COLO668 (cell line): ENCODE results near the gene LRRC7.

Experiments used
- DNase-seq: peaks from one replicate; lab custom pipeline; 2025; ENCODE audit not compliant: unreplicated experiment; lab: John Stamatoyannopoulos, UW

LRRC7 gene

DNA sequence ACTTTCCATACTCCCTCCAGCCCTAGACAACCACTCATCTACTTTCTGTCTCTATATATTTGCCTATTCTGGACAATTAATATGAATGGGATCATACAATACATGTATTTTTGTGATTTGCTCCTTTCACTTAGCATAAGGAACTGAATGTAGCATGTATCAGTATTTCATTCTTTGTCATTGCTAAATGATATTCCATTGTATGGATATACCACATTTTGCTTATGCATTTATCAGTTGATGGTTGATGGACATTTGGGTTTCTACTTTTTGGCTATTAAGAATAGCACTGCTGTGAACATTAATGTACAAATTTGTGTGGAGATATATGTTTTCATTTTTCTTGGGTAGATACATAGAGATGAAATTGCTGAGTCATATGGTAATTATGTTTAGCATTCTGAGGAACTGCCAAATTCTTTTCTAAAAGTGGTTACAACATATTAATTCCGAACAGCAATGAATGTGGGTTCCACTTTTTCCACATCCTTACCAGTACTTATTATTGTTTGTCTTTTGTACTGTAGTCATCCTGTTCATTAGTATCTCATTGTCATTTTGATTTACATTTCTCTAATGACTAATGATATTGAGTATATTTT lies 516.7 kb downstream of the LRRC7 start:
- DNase-seq, result no peak

DNA sequence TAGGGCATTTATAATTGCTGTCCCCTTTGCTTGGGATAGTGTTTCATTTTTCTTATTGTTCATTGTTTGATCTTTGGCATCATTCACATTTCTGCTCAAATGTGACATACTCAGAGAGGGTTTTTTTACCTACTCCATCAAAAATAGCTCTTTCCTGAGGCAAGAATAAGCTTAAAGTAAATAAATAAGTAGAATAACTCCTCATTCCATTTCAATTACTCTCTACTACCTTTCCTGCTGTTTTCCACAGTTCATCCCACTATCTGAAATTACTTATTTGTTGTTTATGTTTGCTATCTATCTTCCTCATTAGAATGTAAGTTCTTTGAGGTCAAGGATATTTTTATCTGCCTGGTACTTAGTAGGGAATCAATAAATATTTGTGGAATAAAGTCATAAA lies 517.8 kb downstream of the LRRC7 start:
- no peak for DNase-seq

DNA sequence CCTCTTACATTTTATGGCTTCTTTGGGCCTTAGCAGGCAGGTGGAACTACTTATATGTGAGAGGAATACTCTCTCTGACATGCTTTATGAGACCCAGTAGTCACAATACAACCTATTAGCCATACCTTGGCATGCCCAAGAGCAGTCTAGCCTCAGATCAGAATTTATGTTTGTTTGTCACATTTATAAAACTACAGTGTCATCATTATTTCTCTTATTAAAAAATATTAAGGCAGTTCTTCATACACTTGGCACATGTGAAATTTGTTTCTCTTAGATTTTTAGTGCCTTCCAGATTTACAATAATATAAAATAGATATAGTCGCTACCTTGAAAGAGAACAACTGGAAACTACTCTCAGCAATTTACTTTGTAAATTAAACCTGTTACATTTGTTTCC lies 519.2 kb downstream of the LRRC7 start:
- no peak for DNase-seq

DNA sequence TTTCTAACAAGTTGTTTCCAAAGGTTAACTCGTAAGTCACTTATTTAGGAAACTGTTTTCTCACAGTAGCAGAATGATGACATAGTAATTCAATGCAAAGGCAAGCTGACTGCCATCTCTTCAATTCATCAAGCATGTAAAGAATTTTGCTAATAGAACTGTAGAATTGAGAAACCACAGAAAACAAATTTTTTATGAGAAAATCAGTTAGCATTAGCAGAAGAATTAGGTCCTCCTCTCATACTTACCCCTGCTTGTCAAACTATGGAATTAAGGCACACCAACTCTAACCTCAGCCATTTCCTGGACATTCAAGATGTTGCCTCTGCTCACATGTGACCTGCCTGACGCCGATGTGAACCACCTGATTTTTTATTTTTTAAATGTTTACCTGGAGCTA lies 522.4 kb downstream of the LRRC7 start:
- DNase-seq, result no peak

DNA sequence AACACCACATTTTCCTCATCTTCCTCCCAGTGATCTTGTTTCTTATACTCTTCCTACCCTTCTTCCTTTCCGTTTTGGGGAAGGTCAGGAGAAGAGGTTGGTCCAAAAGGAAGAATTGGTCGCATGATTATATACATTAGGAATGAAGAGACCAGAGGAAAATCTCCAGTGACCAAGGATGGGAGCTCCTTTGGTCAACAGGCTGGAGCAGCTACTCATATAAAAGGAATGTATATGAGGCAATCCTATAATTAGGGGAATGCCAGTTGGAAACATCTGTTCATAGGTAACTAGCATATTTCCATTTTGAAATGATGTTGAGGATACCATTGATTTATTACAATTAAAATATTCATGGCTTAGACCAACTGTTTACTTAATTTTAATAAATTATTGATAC lies 523.2 kb downstream of the LRRC7 start:
- DNase-seq, result no peak

DNA sequence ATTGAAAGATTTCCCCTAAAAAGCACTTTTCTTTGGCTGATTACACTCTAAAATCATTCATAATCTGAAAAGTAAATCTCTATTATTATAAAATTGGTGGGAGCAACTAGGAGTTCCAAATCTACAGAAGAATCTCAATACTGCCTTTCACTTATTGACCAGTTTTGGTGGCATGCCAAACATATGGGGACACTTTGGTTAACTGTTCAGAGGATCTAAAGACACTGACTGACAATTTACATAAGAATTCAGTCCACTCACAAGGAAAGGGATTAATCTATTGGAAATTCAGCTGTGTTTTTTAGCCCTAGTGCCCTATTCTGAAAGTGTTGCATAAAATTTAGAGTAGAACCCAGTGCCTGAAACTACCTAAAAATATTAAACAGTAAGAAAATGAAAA lies 524.1 kb downstream of the LRRC7 start:
- no peak for DNase-seq

DNA sequence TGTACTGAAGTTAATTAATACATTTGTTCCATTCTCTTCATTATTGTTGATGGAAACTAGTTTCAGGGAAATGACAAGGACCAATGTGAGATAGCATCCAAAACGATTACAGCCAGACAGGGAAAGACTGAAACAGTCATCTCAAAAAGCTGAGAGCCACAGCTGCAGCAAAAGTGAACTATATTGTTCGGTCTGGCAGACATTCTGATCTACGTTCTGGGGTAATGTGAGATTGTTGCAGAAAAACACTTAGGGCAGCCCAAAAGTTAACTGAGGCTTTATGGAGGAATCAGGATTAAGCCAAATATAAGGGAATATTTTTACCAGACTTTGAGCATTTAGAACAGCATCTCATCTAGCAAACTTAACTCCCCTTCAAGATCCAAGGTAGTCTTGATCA lies 524.8 kb downstream of the LRRC7 start:
- DNase-seq, result no peak

DNA sequence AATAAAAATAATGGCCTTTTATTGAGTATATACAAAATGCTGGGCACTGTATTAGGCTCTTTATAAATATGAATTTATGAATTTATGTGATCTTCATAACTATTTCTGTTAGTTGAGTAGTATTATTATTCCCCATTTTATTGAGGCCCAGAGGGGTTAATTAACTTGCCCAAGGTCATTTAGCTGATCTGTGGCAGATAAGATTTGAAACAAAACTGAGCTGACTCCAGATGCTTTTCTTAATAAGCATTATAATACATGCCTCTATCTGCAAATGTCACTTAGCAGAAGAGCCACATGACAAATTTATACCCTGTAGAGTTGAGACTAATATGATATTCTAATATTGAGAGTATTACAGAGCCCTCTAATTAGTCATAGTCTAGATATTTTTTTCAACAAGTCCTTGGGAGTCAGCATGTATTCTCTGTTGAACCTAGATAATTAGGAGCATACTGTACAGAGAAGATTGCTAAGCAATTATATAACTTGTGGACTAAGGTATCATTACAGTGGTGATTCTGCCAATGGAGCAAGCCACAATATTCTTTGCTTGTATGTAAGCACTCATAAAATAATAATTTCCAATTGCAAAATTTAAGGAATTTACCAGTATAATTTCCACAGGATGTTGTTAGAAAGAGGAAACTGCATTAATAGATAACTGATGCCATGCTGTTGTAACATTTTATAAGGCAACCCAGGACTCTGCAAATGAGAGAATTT lies 525.7 kb downstream of the LRRC7 start:
- DNase-seq, result no peak

DNA sequence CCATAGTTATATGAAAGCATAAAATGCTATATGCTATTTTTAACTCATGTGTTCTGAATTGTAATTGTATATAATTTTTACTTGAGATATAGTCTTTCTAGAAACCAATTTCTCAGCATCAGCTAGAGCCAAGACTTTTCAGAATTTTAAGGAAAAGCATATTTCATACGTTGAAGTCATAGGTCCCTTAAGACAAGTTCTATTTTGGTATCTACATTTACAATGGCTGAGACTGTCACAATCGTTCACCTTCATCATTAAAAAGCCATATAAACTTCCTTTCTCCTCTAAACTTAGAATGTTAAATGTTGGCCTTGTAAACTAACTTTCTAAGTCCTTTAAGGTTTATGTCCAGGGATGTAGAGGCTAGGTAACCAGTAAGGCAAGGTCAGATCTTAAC lies 533.5 kb downstream of the LRRC7 start:
- DNase-seq, result no peak

DNA sequence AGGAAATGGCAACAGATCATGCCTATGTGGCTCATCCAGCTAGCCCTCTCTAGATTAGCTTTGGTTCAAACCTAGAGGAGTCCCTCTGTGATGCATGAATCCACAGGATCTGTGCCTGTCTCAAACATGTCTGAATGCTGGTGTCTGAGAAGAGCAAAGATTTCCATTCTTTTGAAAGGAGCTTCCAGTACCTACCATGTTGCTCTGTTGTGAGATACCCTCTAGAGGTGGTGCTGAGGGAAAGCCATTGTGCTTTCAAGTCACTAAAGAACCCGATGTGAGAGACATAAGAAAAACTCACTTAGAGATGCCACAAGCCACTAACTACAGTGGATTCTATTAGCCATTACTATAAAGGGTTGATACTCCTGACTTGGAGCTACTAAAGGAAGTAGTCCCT lies 534.1 kb downstream of the LRRC7 start:
- no peak for DNase-seq

DNA sequence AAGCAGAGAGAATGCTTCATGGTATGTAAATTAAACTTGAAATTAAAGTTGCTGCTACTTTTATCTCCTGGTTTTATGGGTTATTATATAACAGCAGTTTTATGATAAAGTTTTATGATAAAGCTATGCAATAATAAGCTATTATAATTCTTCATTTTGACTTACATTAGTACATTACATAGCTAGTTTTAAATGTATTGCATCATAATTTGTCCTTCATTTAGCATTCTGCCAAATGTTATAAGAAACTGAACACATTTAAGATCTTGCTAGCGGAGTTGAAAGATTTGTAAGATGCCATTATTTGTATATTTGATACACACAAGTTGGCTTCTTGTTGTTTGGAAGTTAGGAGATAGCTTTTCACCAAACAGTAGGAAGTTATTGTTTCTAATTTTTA lies 536.0 kb downstream of the LRRC7 start:
- no peak for DNase-seq

DNA sequence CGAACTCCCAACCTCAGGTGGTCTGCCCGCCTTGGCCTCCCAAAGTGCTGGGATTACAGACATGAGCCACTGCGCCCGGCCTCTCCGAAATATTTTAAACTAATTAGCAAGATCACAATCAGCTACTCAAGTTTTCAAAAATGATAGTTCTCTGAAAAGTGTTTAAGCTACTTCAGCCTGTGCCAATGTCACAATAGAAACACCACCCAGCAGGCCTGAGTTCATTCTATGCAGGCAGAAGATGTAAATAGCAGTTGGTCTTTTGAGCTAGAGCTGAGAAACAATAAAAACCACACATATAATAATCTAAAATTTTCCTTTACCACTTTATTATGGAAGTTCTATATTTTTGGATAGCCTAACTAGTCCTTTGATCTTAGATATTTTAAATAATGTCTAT lies 541.5 kb downstream of the LRRC7 start:
- DNase-seq, result no peak

DNA sequence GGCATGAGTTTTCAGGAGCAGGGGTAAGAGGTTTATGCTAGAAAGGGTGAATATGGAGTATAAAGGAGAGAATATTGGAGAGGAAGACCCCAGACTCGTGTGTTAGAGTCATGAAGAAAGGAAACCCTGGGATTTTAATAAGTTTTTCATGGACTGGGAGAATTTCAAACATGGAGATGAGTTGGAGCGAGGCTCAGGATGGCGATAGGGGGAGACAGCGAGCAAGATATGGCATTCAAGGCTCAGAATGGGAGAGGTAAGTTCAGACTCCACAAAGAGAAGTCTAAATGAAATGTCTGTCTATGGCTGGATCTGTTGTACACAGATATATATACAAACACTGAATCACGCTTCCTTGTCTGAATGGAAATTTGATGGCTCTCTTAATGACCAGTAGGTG lies 545.1 kb downstream of the LRRC7 start:
- DNase-seq, result no peak

DNA sequence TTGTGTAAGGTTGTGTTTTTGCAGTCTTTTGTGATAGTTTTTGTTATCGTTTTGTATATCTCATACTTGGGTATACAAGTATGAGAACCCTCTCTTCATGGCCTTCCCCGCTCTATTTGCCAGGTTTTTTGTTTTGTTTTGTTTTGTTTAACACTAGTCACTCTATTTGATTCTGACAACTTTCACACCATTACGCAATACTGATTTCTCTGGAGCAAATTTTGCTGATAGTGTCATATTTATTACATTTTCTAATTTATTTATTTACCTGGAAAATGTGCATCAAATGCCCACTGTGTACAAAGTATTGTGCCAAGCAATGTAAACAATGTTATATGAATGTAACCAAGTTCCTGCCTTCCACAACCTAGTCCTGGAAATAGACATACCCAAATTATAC lies 547.6 kb downstream of the LRRC7 start:
- DNase-seq, result no peak

DNA sequence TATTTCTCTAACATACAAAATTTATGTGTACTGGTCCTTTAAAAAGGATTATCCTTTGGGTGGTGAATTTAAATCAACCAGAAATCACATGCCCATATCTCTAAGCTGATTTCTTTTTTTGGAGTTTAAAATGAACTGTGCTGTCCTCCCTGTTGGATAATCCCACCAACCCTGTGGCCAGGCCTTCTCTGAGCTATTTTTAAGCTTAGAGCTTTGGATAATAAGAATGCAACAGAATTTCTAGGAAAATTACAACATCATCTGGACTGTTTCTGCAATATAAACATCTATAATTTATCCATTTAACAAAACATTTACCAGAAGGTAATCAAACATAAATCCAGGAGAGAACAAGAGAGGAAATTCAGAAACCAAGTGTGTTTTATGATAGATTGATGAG lies 549.3 kb downstream of the LRRC7 start:
- DNase-seq, result no peak

DNA sequence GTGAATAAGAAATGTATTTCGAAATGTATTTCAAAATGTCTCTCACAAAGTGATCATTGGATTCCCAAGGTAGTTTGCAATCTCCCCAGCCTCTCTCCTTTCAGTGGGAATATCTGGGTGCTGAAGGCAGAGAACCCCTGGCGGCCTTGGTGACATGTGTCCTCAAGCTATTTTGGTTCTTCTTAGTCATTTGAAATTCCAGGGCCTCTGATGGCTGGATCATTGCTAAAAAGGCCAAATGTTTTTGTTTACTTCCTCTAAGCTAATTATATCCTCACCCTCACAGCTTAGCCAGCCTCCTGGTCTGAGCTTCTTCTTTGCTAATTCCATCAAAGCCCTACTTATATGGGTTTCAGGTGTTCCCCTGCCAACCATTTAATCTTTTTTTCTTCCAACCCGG lies 566.4 kb downstream of the LRRC7 start:
- no peak for DNase-seq

DNA sequence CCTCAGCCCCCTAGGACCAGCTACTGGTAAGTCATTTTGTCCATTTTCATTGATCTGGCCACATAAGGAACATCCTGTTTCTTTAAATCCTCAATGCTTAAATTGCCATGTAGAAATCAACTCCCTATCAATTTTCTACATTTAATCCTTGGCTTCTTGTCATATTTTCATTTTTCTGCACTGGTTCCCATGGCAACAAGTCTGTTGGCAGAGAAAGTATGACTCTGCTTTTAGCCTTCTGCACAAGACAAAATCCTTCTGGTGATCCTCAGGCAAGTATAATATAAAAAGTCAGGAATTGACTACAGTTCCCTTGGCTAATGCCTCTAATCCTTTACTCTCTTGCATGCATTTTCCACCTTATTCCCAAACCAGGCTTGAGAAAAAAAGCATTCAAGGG lies 572.6 kb downstream of the LRRC7 start:
- no peak for DNase-seq

DNA sequence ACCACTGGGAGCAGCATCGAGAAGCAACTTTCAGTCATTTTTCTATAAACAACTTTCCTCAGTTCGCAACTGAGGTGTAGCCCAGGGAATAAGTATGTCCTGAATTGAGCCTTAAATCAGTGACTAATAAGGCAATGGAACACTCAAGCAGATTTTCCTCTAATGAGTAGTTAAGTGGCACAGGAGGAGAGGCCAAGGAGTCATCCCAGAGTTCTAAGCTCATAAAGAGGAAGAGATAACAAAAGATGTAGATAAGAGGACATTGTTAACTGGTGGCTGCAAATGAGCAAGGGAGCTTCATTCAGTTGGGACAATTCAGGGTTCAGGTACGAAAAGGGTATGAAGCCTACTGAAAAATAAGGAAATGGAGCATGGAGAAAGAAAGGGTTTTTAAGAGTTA lies 573.2 kb downstream of the LRRC7 start:
- DNase-seq, result no peak

DNA sequence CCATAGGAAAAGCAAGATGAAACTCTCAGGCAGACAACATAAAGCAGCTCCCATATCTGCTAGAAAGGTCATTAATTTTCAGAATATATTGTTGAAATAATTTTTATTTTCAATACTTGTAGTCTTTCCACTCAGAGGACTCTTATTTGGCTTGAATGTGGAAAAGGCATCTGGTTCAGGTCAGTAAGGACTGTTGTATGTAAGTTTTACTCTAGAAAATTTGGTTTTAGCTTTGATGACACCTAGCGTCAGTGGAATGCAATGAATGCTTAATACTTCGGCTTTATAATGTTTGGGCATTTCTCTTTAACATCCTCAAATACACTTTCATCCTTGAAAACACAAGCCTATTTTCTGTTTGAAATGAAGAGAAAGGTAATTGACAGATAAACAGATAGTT lies 574.4 kb downstream of the LRRC7 start:
- DNase-seq, result no peak

DNA sequence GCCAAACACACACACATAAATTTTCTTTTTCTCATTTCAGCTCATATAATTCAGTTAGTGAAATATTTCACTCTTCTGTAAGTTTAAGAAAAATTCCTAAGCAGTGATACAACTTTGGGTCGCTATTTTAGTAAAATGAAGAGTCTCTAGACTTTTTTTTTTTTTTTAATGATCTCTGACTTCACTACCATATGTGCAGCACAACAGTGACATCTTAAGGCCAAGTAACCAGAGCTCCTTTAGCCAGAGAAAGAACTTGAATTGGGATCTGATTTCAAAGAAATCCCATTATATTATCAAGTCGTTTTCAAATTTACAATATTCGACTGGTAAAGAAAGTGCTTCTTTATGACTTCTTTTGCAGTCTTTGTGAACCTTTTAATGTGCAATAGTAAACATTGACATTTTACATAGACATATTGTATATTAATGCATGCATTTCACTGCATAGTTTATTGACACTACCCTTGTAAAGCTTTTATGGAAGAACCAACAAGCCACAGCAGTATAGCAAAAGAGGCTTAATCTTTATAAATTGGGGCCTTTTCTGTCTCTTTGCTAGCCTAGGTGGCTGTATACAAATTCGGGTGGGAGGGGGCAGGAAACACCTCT lies 575.4 kb downstream of the LRRC7 start:
- DNase-seq, result no peak

DNA sequence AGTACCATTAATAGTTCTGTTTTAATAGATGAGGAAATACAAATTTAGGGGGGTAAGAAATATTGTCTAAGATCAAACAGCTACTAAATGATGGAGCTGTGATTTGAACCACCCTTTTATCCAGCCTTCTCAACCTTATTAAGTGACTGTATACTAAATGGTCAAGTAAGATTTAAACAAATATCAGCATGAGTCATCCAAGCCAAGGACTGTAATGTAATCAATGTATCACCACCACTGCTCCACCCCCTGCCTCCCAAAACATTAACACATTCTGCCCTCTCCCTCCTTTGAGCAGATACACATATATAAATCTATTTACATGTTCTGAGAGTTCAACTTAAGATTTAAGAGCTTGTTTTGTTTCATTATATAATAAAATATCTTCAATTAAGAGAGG lies 578.8 kb downstream of the LRRC7 start:
- no peak for DNase-seq

DNA sequence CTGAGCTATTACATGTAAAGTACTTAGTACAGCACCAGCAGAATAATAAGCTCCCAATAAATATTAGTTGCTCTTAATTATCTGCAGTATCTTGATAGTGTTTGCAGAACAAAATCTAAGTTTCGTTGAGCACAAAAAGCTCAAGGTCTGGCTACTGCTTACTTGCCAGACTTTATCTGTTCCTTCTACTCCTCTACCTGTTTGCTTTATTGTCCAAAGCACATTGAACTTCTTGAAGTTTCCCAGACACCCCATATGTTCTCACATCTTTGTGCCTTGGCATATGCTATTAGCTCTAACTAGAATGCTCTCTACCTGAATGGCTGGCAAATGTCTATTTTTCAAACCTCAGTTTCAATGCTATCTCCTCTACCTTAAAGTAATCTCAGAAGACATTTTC lies 582.7 kb downstream of the LRRC7 start:
- DNase-seq, result no peak

DNA sequence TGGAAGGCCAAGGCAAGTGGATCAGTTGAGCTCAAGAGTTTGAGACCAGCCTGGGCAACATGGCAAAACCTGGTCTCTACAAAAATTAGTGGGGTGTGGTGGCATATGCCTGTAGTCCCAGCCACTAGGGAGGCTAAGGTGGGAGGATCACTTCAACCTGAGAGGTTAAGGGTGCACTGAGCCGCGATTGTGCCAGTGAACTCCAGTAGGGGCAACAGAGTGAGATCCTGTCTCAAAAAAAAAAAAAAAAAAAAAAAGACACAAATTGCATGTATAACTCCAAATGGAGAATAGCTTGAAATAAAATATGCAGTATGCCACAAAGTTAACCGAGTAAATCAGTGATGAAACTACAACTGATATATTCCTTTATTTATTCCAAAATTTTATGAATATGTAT lies 586.0 kb downstream of the LRRC7 start:
- no peak for DNase-seq
